ENCODE data around the gene LLCFC1.

DNA sequence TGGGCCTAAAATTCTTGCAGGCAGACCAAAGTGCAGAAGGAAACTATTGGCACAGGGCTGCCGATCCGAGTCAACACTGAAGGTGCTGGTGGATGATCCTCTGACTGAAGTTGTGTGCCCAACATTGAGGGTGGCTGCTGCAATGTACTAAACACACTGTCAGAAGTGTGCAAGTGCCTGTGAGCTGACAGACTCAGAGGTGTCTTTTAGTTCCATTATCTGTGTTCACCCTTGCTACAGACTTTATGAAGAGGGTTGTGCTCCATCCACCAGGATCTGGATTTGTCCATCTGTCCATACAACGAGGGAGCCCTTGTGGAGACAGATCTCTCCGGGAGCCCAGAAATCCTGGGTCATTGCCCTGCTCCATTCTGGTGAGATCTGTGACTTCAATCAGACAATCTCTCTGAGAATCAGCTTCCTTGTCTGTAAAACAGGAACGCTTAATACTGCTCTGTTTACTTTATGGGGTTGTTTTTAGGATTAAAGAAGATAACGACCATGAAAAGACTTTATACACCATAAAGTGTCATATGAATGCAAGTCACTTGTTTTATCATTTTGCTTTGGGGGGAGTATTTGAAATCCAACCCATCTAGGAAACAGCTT, 44.2 kb upstream of the LLCFC1 start:
- TF ChIP-seq, protein P1, sequence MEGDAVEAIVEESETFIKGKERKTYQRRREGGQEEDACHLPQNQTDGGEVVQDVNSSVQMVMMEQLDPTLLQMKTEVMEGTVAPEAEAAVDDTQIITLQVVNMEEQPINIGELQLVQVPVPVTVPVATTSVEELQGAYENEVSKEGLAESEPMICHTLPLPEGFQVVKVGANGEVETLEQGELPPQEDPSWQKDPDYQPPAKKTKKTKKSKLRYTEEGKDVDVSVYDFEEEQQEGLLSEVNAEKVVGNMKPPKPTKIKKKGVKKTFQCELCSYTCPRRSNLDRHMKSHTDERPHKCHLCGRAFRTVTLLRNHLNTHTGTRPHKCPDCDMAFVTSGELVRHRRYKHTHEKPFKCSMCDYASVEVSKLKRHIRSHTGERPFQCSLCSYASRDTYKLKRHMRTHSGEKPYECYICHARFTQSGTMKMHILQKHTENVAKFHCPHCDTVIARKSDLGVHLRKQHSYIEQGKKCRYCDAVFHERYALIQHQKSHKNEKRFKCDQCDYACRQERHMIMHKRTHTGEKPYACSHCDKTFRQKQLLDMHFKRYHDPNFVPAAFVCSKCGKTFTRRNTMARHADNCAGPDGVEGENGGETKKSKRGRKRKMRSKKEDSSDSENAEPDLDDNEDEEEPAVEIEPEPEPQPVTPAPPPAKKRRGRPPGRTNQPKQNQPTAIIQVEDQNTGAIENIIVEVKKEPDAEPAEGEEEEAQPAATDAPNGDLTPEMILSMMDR (IDR thresholded peaks at IDR 0.05) = no peak
- TF ChIP-seq POLR2A (IDR thresholded peaks at IDR 0.05) = no peak
